ENCODE measurements around the gene FES. TPM values are rescaled to one million over a fixed set of nuclear protein-coding genes. Genes with fewer than 3 reads are reported as not detected.

The FES gene
- 19.0 and 23.1 TPM in 2 replicates for total RNA-seq (ENCODE audit: low replicate concordance)

- peak within 1 kb of the TSS; percentile 64 for H3K4me3 ChIP-seq (ENCODE audit: low read depth, low read length)
- peak; percentile 49 for DNase-seq (ENCODE audit: low read depth)
- no peak for TF ChIP-seq CTCF (IDR thresholded peaks at IDR 0.05; ENCODE audit: insufficient read depth, low read length)
Measured at GRCh38 chr15:90883976-90884718, at the start of gene FES. TSS of gene FES (plus strand) at chr15:90884504. CDS start at chr15:90885046, 542 bp downstream.

GRCh38 chr15:90834626-90835025 lies 49.7 kb upstream of the FES start:
- TF ChIP-seq CTCF (IDR thresholded peaks at IDR 0.05; ENCODE audit: insufficient read depth, low read length) = no peak
- no peak for DNase-seq (ENCODE audit: low read depth)
- no peak overlapping the region for H3K4me3 ChIP-seq (ENCODE audit: low read depth, low read length)

GRCh38 chr15:90836296-90836871 lies 47.9 kb upstream of the FES start:
- H3K4me3 ChIP-seq (ENCODE audit: low read depth, low read length) = no peak overlapping the region
- no peak for TF ChIP-seq CTCF (IDR thresholded peaks at IDR 0.05; ENCODE audit: insufficient read depth, low read length)
- peak; percentile 53 for DNase-seq (ENCODE audit: low read depth)

- no peak for DNase-seq (ENCODE audit: low read depth)
- no peak overlapping the region for H3K4me3 ChIP-seq (ENCODE audit: low read depth, low read length)
- TF ChIP-seq CTCF (IDR thresholded peaks at IDR 0.05; ENCODE audit: insufficient read depth, low read length) = no peak
Measured at GRCh38 chr15:90837094-90837493, 47.2 kb upstream of the FES start.

- no peak for DNase-seq (ENCODE audit: low read depth)
- TF ChIP-seq CTCF (IDR thresholded peaks at IDR 0.05; ENCODE audit: insufficient read depth, low read length) = no peak
- no peak overlapping the region for H3K4me3 ChIP-seq (ENCODE audit: low read depth, low read length)
Measured at GRCh38 chr15:90838139-90838538, 46.2 kb upstream of the FES start.

- no peak for DNase-seq (ENCODE audit: low read depth)
- no peak for TF ChIP-seq CTCF (IDR thresholded peaks at IDR 0.05; ENCODE audit: insufficient read depth, low read length)
- H3K4me3 ChIP-seq (ENCODE audit: low read depth, low read length) = no peak overlapping the region
Measured at GRCh38 chr15:90838544-90838943, 45.8 kb upstream of the FES start.

Data from fibroblast of the aortic adventitia (primary cell).